NCI-H2196 (cell line): Measurements from ENCODE around the gene SPRR2E.
"Not testable (repeated sequence)": the region's sequence is repeated elsewhere in the genome, so short reads cannot be mapped to it uniquely, and the experiment has no call there.

ENCODE experiments used
- DNase-seq: peaks from one replicate; lab custom pipeline; 2025; ENCODE audit not compliant: unreplicated experiment; lab: John Stamatoyannopoulos, UW

SPRR2E gene

GRCh38 chr1:153070243-153070642 lies 24.1 kb downstream of the SPRR2E start:
- DNase-seq, result no peak

GRCh38 chr1:153058826-153059784 lies 35.2 kb downstream of the SPRR2E start:
- no peak for DNase-seq

GRCh38 chr1:153058154-153058553 lies 36.2 kb downstream of the SPRR2E start:
- no peak for DNase-seq

DNA sequence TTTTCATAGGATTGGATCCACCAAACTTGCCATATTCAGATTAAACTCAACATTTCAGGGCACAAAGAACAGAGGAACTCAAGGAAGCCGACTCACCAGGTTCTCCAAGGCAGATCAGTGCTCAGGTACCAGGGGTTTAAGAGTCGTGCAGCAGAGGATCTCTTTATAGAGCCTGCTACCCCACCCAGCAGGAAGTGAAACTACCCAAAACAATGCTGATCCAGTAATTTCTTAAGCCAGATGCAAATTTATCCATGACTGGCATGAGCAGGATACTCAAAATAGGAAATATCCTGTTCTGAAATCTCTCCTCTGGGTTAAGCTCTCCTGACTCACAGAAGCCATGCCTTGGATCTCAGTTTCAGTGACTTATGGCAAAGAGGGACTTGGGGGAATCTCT lies 37.0 kb downstream of the SPRR2E start, which contains the start of gene SPRR2A:
TSS of gene SPRR2A (minus strand) at position 138 of the 400 bp plus-strand sequence. CDS start 777 bp downstream, outside the sequence.
- no peak for DNase-seq

- not testable (repeated sequence) for DNase-seq
These were observed 38.2 kb downstream of the SPRR2E start for GRCh38 chr1:153056111-153056510.

DNA sequence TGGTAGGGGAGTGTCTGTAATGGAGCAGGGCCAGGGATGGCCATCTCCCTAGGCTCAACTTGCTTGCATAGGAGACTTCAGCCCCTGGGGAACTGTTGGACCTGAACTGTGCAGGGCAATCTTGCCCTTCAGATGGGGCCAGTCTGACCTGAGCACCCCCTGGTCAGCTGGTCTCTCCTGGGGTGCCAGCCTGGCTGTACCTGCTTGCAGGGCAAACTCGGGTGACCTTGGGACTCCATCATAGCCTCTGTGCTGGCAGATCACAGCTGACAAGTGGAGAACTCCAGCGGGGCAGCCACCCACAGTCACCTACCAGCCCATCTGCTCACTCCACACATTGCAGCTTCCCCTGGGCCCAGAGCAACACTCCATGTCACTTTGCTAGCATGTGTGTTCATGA lies 45.1 kb downstream of the SPRR2E start:
- DNase-seq, result no peak
